MCF 10A (cell line): ENCODE measurements around the gene TRIM67. TPM values are rescaled to one million over a fixed set of nuclear protein-coding genes. Genes with fewer than 3 reads are reported as not detected.
"Not testable (repeated sequence)": the region's sequence is repeated elsewhere in the genome, so short reads cannot be mapped to it uniquely, and the experiment has no call there.

ENCODE experiments used
- BruUV-seq: library from RNA; stranded (reverse); fragments of 400-500 nt; replicated peaks from 2 replicates; lab custom pipeline; 2021; lab: Mats Ljungman, UMichigan
- CTCF ChIA-PET: fragments of 300-600 bp; sonication (Branson Sonifier 250); formaldehyde crosslinking; extraction: SDS; loops from one replicate; lab custom pipeline; 2021; ENCODE audit warnings: antibody characterized with exemption, inconsistent platforms; lab: Yijun Ruan, JAX
- POLR2A ChIA-PET: fragments of 300-600, 350-650 bp; sonication (Branson Sonifier 250); formaldehyde crosslinking; extraction: SDS; loops from one replicate; lab custom pipeline; 2020; ENCODE audit warnings: antibody characterized with exemption, inconsistent platforms; lab: Yijun Ruan, JAX
- DNase-seq: peaks from one replicate; pipeline ENCODE4 v3.0.0-alpha.2; 2018; ENCODE audit not compliant: unreplicated experiment
- H3K27ac Mint-ChIP-seq: one replicate; pipeline ENCODE4 v1.8.0; 2022; ENCODE audit warnings: mild to moderate bottlenecking, low read depth, mixed read lengths; ENCODE audit not compliant: unreplicated experiment
- H3K27me3 Mint-ChIP-seq: one replicate; pipeline ENCODE4 v1.8.0; 2022; ENCODE audit warnings: mixed read lengths; ENCODE audit not compliant: insufficient read depth, unreplicated experiment
- H3K36me3 Mint-ChIP-seq: one replicate; pipeline ENCODE4 v1.8.0; 2022; ENCODE audit warnings: mild to moderate bottlenecking, moderate library complexity, mixed read lengths; ENCODE audit not compliant: insufficient read depth, unreplicated experiment
- H3K4me1 Mint-ChIP-seq: one replicate; pipeline ENCODE4 v1.8.0; 2022; ENCODE audit warnings: mixed read lengths; ENCODE audit not compliant: insufficient read depth, unreplicated experiment
- H3K4me3 Mint-ChIP-seq: one replicate; pipeline ENCODE4 v1.8.0; 2022; ENCODE audit warnings: mild to moderate bottlenecking, moderate library complexity, mixed read lengths; ENCODE audit not compliant: unreplicated experiment
- H3K9me3 Mint-ChIP-seq: one replicate; pipeline ENCODE4 v1.8.0; 2022; ENCODE audit warnings: mixed read lengths; ENCODE audit not compliant: unreplicated experiment
- intact Hi-C: fragments of 100-400 bp; cut with micrococcal nuclease; formaldehyde crosslinking; loops from 2 replicates; pipeline ENCODE4 v1.14.1; 2022
- total RNA-seq: library from RNA; stranded (reverse); gene quantifications from 2 replicates; pipeline ENCODE4 v1.2.3, GENCODE V29; 2022
- TF ChIP-seq, protein P1 (sequence below): fragments of 200-600 bp; IDR thresholded peaks from one replicate; pipeline ENCODE4 v1.8.0; 2022; ENCODE audit warnings: antibody characterized with exemption, mild to moderate bottlenecking; ENCODE audit not compliant: unreplicated experiment

TRIM67 gene
- total RNA-seq, 1 experiment from 2014 or later, result not detected

DNA sequence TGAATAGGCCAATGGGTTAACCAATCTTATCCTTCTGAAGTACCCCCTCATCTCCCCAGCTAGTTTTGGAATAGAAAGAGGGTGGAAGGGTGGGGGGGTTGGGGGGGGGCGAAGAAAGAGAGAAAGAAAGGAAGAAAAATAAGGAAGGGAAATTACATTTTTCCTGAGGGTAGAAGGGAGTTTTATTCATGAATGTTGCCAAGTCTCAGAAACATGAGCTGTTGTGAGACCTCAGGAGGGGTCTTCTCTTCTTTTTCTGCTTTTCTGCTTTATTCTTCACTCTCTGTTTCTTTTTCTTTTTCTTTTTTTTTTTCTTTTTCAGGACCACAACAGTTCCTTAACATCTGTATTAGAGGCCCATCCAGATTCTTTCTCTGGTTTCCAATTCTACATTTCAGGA is 6.0 kb upstream of the TRIM67 start:
- TF ChIP-seq, protein P1, sequence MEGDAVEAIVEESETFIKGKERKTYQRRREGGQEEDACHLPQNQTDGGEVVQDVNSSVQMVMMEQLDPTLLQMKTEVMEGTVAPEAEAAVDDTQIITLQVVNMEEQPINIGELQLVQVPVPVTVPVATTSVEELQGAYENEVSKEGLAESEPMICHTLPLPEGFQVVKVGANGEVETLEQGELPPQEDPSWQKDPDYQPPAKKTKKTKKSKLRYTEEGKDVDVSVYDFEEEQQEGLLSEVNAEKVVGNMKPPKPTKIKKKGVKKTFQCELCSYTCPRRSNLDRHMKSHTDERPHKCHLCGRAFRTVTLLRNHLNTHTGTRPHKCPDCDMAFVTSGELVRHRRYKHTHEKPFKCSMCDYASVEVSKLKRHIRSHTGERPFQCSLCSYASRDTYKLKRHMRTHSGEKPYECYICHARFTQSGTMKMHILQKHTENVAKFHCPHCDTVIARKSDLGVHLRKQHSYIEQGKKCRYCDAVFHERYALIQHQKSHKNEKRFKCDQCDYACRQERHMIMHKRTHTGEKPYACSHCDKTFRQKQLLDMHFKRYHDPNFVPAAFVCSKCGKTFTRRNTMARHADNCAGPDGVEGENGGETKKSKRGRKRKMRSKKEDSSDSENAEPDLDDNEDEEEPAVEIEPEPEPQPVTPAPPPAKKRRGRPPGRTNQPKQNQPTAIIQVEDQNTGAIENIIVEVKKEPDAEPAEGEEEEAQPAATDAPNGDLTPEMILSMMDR, result no peak
- ChIA-PET POLR2A (interaction anchor here (3.3 kb wide), 1 partner anchor 10 kb away, joined by 20 read pairs; no protein-coding TSS in a partner anchor), CTCF (interaction anchor here (0.6 kb wide), 1 partner anchor 443 kb away, joined by 3 read pairs; no protein-coding TSS in a partner anchor)
- Mint-ChIP-seq H3K9me3 (peaks cover 7% of the 10 kb centered on the region), H3K4me1 (no peaks in the 10 kb centered on the region), H3K27me3 (peaks cover 55% of the 10 kb centered on the region), H3K27ac (no peak overlapping the region), H3K4me3 (no peak overlapping the region), H3K36me3 (no peaks in the 10 kb centered on the region)
- no peak for DNase-seq
- intact Hi-C loops, result loop anchor here (10.0 kb wide), 1 partner anchor 61 kb away; no protein-coding TSS in a partner anchor
- BruUV-seq, result no TSS peak

DNA sequence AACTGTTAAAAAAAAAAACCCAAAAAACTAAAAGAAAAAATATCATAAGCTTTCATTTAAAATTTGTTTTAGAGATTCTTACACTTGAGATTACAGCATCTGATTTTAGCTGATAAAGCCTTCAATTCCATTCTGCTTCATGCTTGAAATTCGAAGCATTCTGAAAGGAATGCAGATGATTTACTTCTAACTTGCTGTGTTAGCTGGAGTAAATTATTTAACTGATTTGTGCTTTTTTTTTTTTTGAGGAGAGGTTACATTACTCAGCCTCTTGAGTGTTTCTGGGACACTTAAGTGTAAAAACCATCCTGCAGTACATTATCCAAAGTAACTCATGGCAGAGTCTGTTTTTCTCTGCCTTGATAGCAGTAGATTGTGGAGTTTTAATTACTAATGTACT is 4.5 kb upstream of the TRIM67 start:
- Mint-ChIP-seq H3K4me1 (no peaks in the 10 kb centered on the region), H3K9me3 (peaks cover 7% of the 10 kb centered on the region), H3K27me3 (peaks cover 59% of the 10 kb centered on the region), H3K27ac (no peak overlapping the region), H3K4me3 (no peak overlapping the region), H3K36me3 (no peaks in the 10 kb centered on the region)
- DNase-seq, result no peak
- TF ChIP-seq, protein P1, result no peak
- POLR2A ChIA-PET, result interaction anchor here (0.6 to 1.0 kb wide), 2 partner anchors 9 to 51 kb away, joined by 3 read pairs; no protein-coding TSS in a partner anchor
- no TSS peak for BruUV-seq
- CTCF ChIA-PET, result interaction anchor here (0.6 to 0.9 kb wide), 2 partner anchors 112 to 1314 kb away, joined by 4 to 8 read pairs; no protein-coding TSS in a partner anchor
- intact Hi-C loops, result loop anchor here (10.0 kb wide), 1 partner anchor 63 kb away; no protein-coding TSS in a partner anchor

DNA sequence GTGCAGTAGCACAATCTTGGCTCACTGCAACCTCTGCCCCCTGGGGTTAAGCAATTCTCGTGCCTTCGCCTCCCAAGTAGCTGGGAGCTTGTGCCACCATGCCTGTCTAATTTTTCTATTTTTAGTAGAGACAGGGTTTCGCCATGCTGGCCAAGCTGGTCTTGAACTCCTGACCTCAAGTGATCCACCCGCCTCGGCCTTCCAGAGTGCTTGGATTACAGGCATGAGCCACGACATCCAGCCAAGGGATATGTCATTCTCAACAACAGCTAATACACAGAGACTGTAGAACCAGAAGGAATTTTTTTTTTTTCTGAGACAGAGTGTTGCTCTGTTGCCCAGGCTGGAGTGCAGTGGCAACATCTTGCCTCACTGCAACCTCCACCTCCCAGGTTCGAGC is 3.7 kb upstream of the TRIM67 start:
- H3K4me3 Mint-ChIP-seq, H3K36me3 Mint-ChIP-seq, DNase-seq, H3K4me1 Mint-ChIP-seq, POLR2A ChIA-PET, BruUV-seq, H3K27ac Mint-ChIP-seq, H3K9me3 Mint-ChIP-seq: not testable (repeated sequence)
- peaks cover 51% of the 10 kb centered on the region for H3K27me3 Mint-ChIP-seq
- intact Hi-C loops, result loop anchor here (10.0 kb wide), 1 partner anchor 63 kb away; no protein-coding TSS in a partner anchor
- CTCF ChIA-PET, result interaction anchor here (0.7 to 1.4 kb wide), 2 partner anchors 52 to 697 kb away, joined by 3 to 6 read pairs; no protein-coding TSS in a partner anchor

DNA sequence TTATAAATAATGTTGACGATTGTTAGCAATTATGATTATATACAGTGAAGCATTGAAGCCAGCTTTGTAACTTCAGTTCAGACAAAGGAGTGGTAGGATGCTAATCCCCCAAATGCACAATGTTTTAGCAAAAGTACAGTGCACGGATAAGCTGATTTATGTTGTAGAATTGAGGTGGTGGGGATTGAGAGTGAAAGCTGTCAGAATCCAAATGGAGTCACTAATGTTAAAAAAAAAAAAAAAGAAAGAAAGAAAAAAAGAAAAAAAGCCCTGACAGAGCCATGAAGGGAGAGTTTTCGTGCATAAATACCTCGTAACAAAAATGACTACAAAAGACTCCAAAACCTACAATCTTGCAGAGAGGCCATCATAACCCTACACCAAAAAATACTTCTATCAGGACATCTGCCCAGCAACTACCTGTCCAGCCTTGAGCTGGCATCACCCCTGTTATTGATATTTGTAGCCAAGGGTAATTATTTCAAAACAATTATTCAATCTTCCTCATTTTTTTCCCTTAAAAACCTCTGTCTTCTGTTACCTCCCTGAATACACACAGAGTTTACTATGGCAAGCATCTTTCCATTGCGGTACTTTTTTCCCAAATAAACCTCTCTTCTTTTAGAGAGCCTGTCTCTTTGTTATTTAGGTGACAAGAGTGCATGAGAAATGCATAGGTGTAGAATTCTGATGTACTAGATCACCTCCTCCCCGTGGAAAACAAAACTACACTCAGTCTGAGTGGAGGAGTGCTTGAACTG is 2.5 kb upstream of the TRIM67 start:
- CTCF ChIA-PET, result interaction anchor here (1.4 kb wide), 1 partner anchor 51 kb away, joined by 6 read pairs; no protein-coding TSS in a partner anchor

More for the DNA sequence above, 2.5 kb upstream of the TRIM67 start:
- Mint-ChIP-seq H3K36me3 (no peaks in the 10 kb centered on the region), H3K4me1 (no peaks in the 10 kb centered on the region), H3K27me3 (peaks cover 58% of the 10 kb centered on the region), H3K9me3 (no peaks in the 10 kb centered on the region), H3K27ac (no peak overlapping the region), H3K4me3 (no peak overlapping the region)
- BruUV-seq, result no TSS peak
- intact Hi-C loops, result loop anchor here (10.0 kb wide), 1 partner anchor 65 kb away; no protein-coding TSS in a partner anchor
- POLR2A ChIA-PET, result interaction anchor here (0.6 to 1.6 kb wide), 4 partner anchors 13 to 121 kb away, joined by 3 to 4 read pairs (median 4); no protein-coding TSS in a partner anchor
- TF ChIP-seq, protein P1, result no peak
- no peak for DNase-seq
